ENCODE data around the gene FRAS1.
"Not testable (repeated sequence)": the region's sequence is repeated elsewhere in the genome, so short reads cannot be mapped to it uniquely, and the experiment has no call there.

The FRAS1 gene

DNA sequence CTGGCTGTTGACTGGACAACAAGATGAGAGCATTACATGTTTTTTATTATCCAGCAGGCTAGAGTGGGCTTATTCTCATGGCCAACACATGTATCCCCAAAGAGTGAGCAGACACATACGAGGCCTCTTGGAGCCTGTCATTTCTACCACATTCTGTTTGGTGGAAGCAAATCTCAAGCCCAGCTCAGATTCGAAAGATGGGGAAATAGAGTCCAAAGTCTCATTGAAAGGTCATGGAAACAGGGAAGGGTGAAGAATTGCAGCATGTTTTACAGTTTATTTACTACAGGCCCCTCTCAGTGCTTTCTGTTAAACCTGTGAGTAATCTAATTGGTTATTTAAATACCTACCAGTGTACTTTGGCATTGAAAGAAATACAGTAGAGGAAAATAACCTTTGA lies 108.6 kb downstream of the FRAS1 start:
- DNase-seq (ENCODE audit: low read depth in 2 of 2), result no peak

DNA sequence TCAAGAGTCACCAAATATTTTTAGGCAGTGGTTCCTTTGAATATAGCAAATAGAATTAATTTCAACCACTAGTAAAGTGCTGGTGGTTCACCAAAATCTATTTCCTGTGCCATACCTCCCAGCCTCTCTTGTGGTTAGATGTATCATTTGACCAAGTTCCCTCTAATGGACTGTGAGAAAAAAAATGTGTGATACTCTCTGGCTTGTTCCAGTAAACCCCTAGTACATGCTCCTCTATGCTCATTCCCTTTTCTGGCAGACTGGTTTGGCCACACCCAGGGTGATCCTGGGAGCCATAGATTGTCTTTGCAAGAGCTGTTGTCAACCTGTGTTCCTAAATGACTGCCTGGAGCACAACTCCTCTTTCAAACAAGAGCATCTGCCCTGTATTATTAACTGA lies 109.5 kb downstream of the FRAS1 start:
- DNase-seq (ENCODE audit: low read depth in 2 of 2), result no peak

DNA sequence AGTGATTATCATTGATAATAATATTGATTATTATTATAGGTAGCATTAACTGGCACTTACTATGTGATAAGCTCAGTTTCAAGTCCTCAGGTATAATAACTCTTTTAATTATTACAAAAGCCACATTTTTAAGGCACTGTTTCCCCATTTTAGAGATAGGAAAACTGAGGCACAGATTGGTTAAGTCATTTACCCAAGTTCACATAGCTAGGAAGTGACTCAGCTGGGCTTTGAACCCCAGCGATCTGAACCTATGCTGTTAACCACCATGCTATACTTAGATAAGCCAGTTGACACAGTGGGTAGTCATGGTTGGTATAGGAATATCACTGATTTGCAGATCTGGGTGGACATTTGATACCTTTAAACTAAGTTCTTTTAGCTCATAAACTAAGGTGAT lies 110.4 kb downstream of the FRAS1 start:
- no peak for DNase-seq (ENCODE audit: low read depth in 2 of 2)

- DNase-seq (ENCODE audit: low read depth in 2 of 2), result no peak
Measured at GRCh38 chr4:78168029-78168428, 110.9 kb downstream of the FRAS1 start.

DNA sequence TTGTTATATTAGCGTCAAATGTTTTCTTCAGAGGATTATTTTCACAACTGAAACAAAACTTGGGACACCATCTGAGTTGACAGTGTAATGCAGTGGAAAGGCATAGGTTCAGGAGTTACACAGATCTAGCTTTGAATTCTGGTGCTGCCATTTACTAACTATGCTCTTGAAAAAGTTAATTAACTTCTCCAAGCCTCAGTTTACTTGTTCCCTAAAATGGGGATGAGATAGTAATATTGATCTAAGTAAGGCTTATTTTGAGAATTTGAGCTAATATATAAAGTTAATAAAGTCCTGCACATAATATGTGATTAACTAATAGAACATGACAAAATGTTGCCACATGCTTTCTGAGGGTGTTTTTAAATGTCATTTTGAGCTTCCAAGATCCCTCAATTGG lies 112.6 kb downstream of the FRAS1 start:
- no peak for DNase-seq (ENCODE audit: low read depth in 2 of 2)

DNA sequence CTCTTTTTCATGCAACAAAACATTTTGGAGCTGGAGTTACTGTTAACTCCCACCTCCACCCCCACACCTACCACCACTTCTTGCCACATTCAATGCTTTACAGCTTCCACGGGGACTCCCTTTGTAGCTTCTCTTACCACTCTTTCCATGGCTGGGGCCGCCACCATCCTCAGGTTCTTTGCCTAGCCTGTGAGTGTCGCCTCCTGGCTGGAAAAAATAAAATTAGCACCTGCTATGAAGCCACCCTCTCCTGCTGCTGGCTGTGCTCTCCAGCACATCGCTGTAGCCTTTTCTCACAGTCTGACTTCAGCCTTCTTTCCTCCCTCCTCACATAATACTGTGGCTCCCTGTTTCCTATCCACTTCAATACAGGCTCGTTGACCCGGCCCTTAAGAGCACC lies 114.4 kb downstream of the FRAS1 start:
- no peak for DNase-seq (ENCODE audit: low read depth in 2 of 2)

DNA sequence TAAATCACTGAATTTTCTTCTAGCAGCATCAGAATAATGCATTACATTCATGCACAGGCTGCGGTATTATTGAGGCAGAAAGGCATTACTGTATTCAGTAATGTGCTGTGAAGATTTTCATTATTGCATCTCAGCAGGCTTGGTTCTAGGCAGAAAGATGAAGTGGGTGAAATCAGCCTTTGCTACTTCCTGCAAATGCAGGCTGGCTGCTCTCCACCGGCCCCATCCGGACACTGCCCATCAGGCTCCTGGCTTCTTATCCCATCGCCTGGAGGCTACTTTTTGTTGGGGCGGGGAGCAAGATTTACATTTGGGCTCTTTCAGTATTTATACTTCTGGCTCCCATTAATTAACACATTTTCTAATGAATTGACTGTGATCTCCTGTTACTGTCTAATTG lies 117.8 kb downstream of the FRAS1 start:
- no peak for DNase-seq (ENCODE audit: low read depth in 2 of 2)

DNA sequence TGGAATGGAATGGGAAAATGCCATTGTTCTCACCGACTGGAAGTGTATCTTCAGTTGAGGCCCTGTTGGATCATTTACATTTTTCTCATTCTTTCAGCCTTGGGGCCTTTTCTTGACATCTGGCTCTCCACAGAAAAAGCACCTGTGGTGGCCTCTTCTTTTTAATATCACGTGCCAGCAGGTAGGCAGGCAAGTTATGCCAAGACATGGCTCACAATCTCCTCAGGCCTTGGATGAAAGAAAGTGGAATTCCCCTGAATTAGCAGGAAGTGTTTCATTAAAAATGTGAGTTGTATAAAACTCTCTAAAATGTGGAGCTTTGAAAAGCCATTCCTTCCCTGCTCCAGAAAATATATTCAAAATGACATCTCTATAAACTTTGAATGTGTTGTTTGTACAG lies 122.1 kb downstream of the FRAS1 start:
- DNase-seq (ENCODE audit: low read depth in 2 of 2), result no peak

DNA sequence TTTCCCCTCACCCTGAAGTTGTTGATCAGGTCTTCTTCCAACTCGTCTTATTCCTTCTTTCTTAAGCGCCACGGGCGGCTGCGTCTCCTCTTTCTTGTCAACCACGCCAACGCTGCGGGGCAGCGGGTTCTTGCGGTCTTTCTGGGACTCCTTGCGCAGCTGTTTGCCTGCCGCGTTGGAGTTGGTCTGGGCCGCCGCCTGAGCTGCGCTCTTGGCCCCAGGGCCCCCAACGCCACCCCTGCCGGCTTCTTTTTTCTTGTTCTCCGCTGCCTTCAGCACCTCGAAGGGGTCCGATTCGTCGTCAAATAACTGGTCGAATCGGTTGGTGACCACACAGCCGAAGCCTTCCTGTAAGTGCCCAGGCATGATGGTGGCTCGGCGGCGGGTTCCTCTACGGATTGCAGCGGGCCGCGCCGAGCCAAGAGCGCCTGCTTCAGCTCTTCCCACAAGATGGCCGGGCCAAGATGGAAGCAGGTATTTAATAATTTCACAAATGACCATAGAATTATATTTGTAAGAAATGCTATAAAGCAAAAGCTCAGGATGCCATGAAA lies 124.6 kb downstream of the FRAS1 start:
- not testable (repeated sequence) for DNase-seq (ENCODE audit: low read depth in 2 of 2)

- no peak for DNase-seq (ENCODE audit: low read depth in 2 of 2)
Measured at GRCh38 chr4:78184584-78184983, 127.5 kb downstream of the FRAS1 start.

GRCh38 chr4:78185117-78185516 lies 128.0 kb downstream of the FRAS1 start:
- DNase-seq (ENCODE audit: low read depth in 2 of 2), result no peak

- no peak for DNase-seq (ENCODE audit: low read depth in 2 of 2)
Measured at GRCh38 chr4:78186597-78187543, 129.7 kb downstream of the FRAS1 start.

DNA sequence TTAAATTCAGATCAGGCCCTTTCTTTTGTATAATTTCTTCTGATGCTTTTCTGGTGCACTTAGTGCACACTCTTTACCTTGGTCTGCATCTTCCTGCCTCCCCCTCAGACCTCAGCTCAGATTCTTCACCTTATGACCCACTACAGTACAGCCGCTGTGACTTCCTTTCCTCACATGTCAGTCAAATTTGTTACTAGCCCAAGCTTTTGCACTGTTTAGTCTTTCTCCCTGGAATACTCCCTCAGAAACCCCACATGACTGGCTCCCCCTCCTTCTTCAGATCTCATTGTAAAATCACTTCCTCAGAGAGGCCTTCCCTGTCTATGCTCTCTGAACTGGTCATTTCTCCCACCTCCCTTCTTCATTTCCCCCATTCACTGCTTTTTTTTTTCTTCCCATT lies 132.9 kb downstream of the FRAS1 start:
- no peak for DNase-seq (ENCODE audit: low read depth in 2 of 2)

GRCh38 chr4:78190595-78190994 lies 133.5 kb downstream of the FRAS1 start:
- no peak for DNase-seq (ENCODE audit: low read depth in 2 of 2)

GRCh38 chr4:78197947-78198346 lies 140.8 kb downstream of the FRAS1 start:
- no peak for DNase-seq (ENCODE audit: low read depth in 2 of 2)

DNA sequence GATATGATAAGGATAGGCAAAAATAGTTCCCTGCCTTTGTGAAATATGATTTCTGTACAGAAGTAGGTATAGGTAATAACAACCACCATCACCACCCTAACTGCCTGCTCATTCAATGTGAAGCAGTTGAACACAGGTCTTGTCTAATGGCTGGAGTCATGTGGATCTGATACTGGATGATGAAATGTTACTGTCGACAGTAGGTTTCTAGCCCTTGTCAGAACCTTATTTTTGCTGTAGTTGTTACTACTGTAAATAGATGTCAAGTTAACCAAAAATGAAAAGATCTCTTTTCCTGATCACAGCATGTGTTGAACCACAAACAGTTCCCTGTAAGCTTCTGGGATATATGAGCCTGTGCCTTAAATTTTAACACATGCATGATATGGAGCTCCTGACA lies 142.9 kb downstream of the FRAS1 start:
- no peak for DNase-seq (ENCODE audit: low read depth in 2 of 2)

GRCh38 chr4:78200949-78201348 lies 143.8 kb downstream of the FRAS1 start:
- no peak for DNase-seq (ENCODE audit: low read depth in 2 of 2)

DNA sequence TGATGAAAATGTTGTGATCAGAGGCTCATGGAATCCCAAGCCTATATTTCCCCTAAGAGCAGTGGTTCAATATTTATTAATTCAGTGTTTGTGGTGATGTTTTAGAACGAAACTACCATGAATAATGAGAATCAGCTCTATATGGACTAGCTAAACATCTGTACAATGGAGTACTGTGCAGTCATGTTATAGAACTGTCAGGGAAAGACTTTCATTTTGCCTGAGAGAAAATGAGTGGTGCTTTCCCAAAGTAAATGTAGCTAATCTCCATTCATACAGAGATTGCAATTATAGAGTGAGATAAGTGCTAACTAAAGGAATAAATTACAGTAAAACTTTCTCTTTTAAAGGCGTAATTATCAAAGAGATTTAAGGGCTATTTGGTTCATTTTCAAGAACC lies 147.1 kb downstream of the FRAS1 start:
- DNase-seq (ENCODE audit: low read depth in 2 of 2), result no peak

- DNase-seq (ENCODE audit: low read depth in 2 of 2), result no peak
Measured at GRCh38 chr4:78205591-78205990, 148.5 kb downstream of the FRAS1 start.

GRCh38 chr4:78207541-78207940 lies 150.4 kb downstream of the FRAS1 start:
- no peak for DNase-seq (ENCODE audit: low read depth in 2 of 2)

DNA sequence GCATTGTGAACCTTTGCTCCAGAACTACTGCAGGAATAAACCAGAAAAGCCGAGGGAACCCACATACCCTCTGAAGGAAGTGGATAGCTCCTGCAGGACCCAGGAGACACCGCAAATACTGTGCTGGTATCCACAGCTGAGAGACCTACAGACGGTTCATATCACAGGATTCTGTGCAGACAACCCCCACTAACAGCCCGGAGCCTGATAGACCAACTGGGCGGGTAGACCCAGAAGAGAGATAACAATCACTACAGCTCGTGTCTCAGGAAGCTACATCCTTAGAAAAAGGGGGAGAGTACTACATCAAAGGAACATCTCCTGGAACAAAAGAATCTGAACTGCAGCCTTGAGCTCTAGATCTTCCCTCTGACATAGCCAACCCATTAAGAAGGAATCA lies 150.8 kb downstream of the FRAS1 start:
- no peak for DNase-seq (ENCODE audit: low read depth in 2 of 2)

GRCh38 chr4:78208896-78209295 lies 151.8 kb downstream of the FRAS1 start:
- not testable (repeated sequence) for DNase-seq (ENCODE audit: low read depth in 2 of 2)

GRCh38 chr4:78210694-78211410 lies 153.7 kb downstream of the FRAS1 start:
- DNase-seq (ENCODE audit: low read depth in 2 of 2), result no peak

Data from stimulated activated CD4-positive, alpha-beta T cell treated with anti-CD3 and anti-CD28 coated beads, Interleukin-1b, Interleukin-23, amount 100 ng/mL, for 1 hour (primary cell).